ENCODE data around the gene GPT2.

GRCh38 chr16:46897471-46897870 is 13.3 kb downstream of the GPT2 start:
- TF ChIP-seq CTCF (IDR thresholded peaks at IDR 0.05; ENCODE audit: extremely low read depth in 1 of 2, insufficient read depth in 1 of 2, low read depth in 1 of 2, low read length in 2 of 2) (no peak), POLR2A (IDR thresholded peaks at IDR 0.05; ENCODE audit: low read depth, low read length) (no peak), FOS (IDR thresholded peaks at IDR 0.05; ENCODE audit: borderline replicate concordance, insufficient read depth, low read length) (no peak), JUN (IDR thresholded peaks at IDR 0.05; ENCODE audit: borderline replicate concordance, insufficient read depth, insufficient read length, low read depth) (no peak), POLR2AphosphoS5 (IDR thresholded peaks at IDR 0.05; ENCODE audit: insufficient read depth, low read depth, low read length) (no peak)

Measured in endothelial cell of umbilical vein (primary cell).